Measurements from ENCODE around the gene CDH11.

- TF ChIP-seq YY1 (IDR thresholded peaks at IDR 0.05; ENCODE audit: insufficient read depth, insufficient read length) = no peak
- TF ChIP-seq ZNF274 (IDR thresholded peaks at IDR 0.05; ENCODE audit: low read depth, low read length) = no peak
- TF ChIP-seq SUZ12 (IDR thresholded peaks at IDR 0.05; ENCODE audit: extremely low read depth, insufficient read depth, insufficient read length) = no peak
These were observed 55.2 kb downstream of the CDH11 start for GRCh38 chr16:65066651-65067050.

Measured in NT2/D1 (cell line).